H1 (cell line): ENCODE measurements around the gene STRA8.

Source experiments
- CTCF ChIP-seq, 3 experiments: IDR thresholded peaks; 1 replicate in 2 of 3; 2 replicates in 1 of 3; pipeline versions ENCODE4 v1.5.1 to v1.6.1; 2011; ENCODE audit warnings: low read length in 3 of 3, mild to moderate bottlenecking in 3 of 3, inconsistent platforms in 2 of 3, low read depth in 1 of 3, moderate library complexity in 1 of 3; ENCODE audit not compliant: insufficient read depth in 1 of 3; ENCODE audit errors: control extremely low read depth in 1 of 3
- EP300 ChIP-seq, 2 experiments: IDR thresholded peaks; 1 replicate in 1 of 2; 2 replicates in 1 of 2; pipeline ENCODE4 v1.6.1; 2011 to 2012; ENCODE audit warnings: low read depth in 2 of 2, low read length in 2 of 2, mild to moderate bottlenecking in 2 of 2, borderline replicate concordance in 1 of 2, inconsistent platforms in 1 of 2, moderate library complexity in 1 of 2
- EZH2 ChIP-seq: fragments of 200-600 bp; sonication (generic); IDR thresholded peaks from 2 replicates; pipeline ENCODE4 v1.7.1; 2012; ENCODE audit warnings: low read depth, mild to moderate bottlenecking, moderate library complexity, low read length, inconsistent platforms; ENCODE audit not compliant: severe bottlenecking
- HDAC2 ChIP-seq, 2 experiments: fragments of 300-600 bp in 1 of 2; sonication (generic) in 1 of 2; IDR thresholded peaks; 2 replicates each; pipeline ENCODE4 v1.6.1; 2011 to 2012; ENCODE audit warnings: low read depth in 2 of 2, low read length in 2 of 2, mild to moderate bottlenecking in 2 of 2, moderate library complexity in 2 of 2, borderline replicate concordance in 1 of 2, inconsistent platforms in 1 of 2
- JUND ChIP-seq: IDR thresholded peaks from 2 replicates; pipeline ENCODE4 v1.6.1; 2011; ENCODE audit warnings: mild to moderate bottlenecking, improper control_type of control experiment, low read length
- KDM5A ChIP-seq: fragments of 200-600 bp; IDR thresholded peaks from 2 replicates; pipeline ENCODE4 v1.7.1; 2012; ENCODE audit warnings: mild to moderate bottlenecking, low read length, inconsistent platforms, mixed read lengths
- POLR2A ChIP-seq, 2 experiments: IDR thresholded peaks; 1 replicate in 1 of 2; 2 replicates in 1 of 2; pipeline ENCODE4 v1.6.1; 2011; ENCODE audit warnings: low read depth in 2 of 2, low read length in 2 of 2, mild to moderate bottlenecking in 2 of 2; ENCODE audit errors: control extremely low read depth in 1 of 2
- POLR2AphosphoS5 ChIP-seq: IDR thresholded peaks from 2 replicates; pipeline ENCODE4 v1.6.1; 2011; ENCODE audit warnings: low read depth, low read length
- POU5F1 ChIP-seq: IDR thresholded peaks from 2 replicates; pipeline ENCODE4 v1.6.1; 2011; ENCODE audit warnings: low read depth, mild to moderate bottlenecking, low read length, moderate library complexity
- RNF2 ChIP-seq: fragments of 200-900, 300-1000 bp; sonication (generic); IDR thresholded peaks from 2 replicates; pipeline ENCODE4 v1.7.1; 2016; ENCODE audit warnings: borderline replicate concordance, low read depth, mild to moderate bottlenecking, antibody characterized with exemption, low read length; ENCODE audit not compliant: poor library complexity, severe bottlenecking; ENCODE audit errors: missing control alignments
- SP4 ChIP-seq: IDR thresholded peaks from 2 replicates; pipeline ENCODE4 v1.6.1; 2012; ENCODE audit warnings: low read length, inconsistent platforms
- TAF1 ChIP-seq: IDR thresholded peaks from 2 replicates; pipeline ENCODE4 v1.6.1; 2011; ENCODE audit warnings: mild to moderate bottlenecking, low read depth, low read length
- TF ChIP-seq, protein P1 (sequence below): IDR thresholded peaks from 2 replicates; pipeline ENCODE4 v1.6.1; 2011; ENCODE audit warnings: low read length, improper control_type of control experiment
- TF ChIP-seq, protein P2 (sequence below): IDR thresholded peaks from 2 replicates; pipeline ENCODE4 v1.6.1; 2012; ENCODE audit warnings: inconsistent platforms

- TF ChIP-seq, protein P1, sequence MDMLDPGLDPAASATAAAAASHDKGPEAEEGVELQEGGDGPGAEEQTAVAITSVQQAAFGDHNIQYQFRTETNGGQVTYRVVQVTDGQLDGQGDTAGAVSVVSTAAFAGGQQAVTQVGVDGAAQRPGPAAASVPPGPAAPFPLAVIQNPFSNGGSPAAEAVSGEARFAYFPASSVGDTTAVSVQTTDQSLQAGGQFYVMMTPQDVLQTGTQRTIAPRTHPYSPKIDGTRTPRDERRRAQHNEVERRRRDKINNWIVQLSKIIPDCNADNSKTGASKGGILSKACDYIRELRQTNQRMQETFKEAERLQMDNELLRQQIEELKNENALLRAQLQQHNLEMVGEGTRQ, result no peak
- no peak for TF ChIP-seq CTCF (IDR thresholded peaks at IDR 0.05; ENCODE audit: control extremely low read depth in 1 of 3, insufficient read depth in 1 of 3, low read depth in 1 of 3, low read length in 3 of 3)
- no peak for TF ChIP-seq JUND
- no peak for TF ChIP-seq EP300 (IDR thresholded peaks at IDR 0.05; ENCODE audit: borderline replicate concordance in 1 of 2, low read depth in 2 of 2, low read length in 2 of 2)
- no peak for TF ChIP-seq HDAC2 (IDR thresholded peaks at IDR 0.05; ENCODE audit: borderline replicate concordance in 1 of 2, low read depth in 2 of 2, low read length in 2 of 2)
- TF ChIP-seq KDM5A, result no peak
- no peak for TF ChIP-seq EZH2
- no peak for TF ChIP-seq POLR2AphosphoS5
- TF ChIP-seq TAF1, result no peak
- TF ChIP-seq RNF2, result no peak
- TF ChIP-seq POLR2A (IDR thresholded peaks at IDR 0.05; ENCODE audit: control extremely low read depth in 1 of 2, low read depth in 2 of 2, low read length in 2 of 2), result no peak
- no peak for TF ChIP-seq POU5F1
- TF ChIP-seq SP4, result no peak
- TF ChIP-seq, protein P2, sequence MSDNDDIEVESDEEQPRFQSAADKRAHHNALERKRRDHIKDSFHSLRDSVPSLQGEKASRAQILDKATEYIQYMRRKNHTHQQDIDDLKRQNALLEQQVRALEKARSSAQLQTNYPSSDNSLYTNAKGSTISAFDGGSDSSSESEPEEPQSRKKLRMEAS, result no peak
These were observed 25.4 kb upstream of the STRA8 start for GRCh38 chr7:135208102-135208793.
